ENCODE results near the gene PLCB3. TPM values are rescaled to one million over a fixed set of nuclear protein-coding genes. Genes with fewer than 3 reads are reported as not detected.

PLCB3 gene
- polyA plus RNA-seq, 1 donor from 2014 or later, result 2.1 TPM

- Histone ChIP-seq H4K20me1 (ENCODE audit: insufficient read depth) (no peaks in the 10 kb centered on the region), H3K9ac (ENCODE audit: low read length) (no peak overlapping the region), H3K9me3 (ENCODE audit: low read length) (no peaks in the 10 kb centered on the region), H3F3A (ENCODE audit: insufficient read depth, low read length, poor library complexity, severe bottlenecking) (no peaks in the 10 kb centered on the region), H3K9me2 (ENCODE audit: insufficient read depth, low read length) (no peaks in the 10 kb centered on the region), H3K36me3 (ENCODE audit: insufficient read depth, low read length) (no peaks in the 10 kb centered on the region), H3K4me2 (ENCODE audit: low read length) (no peak overlapping the region), H3K4me3 (ENCODE audit: low read length) (no peak overlapping the region), H3K27ac (ENCODE audit: low read length) (no peak overlapping the region), H2AFZ (ENCODE audit: low read depth, low read length) (no peak overlapping the region), H3K79me2 (replicated peaks; ENCODE audit: insufficient read depth, low read length) (no peaks in the 10 kb centered on the region), H3K27me3 (ENCODE audit: insufficient read depth, low read depth, low read length) (peaks cover 8% of the 10 kb centered on the region)
- TF ChIP-seq EZH2 (IDR thresholded peaks at IDR 0.05; ENCODE audit: borderline replicate concordance, insufficient read depth, low read length, poor library complexity, severe bottlenecking) (no peak), SMC3 (conservative IDR thresholded peaks at IDR 0.05; ENCODE audit: poor library complexity) (no peak), MXI1 (conservative IDR thresholded peaks at IDR 0.05; ENCODE audit: poor library complexity, severe bottlenecking) (no peak), EP300 (conservative IDR thresholded peaks at IDR 0.05; ENCODE audit: poor library complexity, severe bottlenecking) (no peak), RAD21 (conservative IDR thresholded peaks at IDR 0.05) (no peak), TAF1 (IDR thresholded peaks at IDR 0.05; ENCODE audit: low read depth) (no peak), POLR2AphosphoS5 (IDR thresholded peaks at IDR 0.05) (no peak)
- TF ChIP-seq, protein P1, sequence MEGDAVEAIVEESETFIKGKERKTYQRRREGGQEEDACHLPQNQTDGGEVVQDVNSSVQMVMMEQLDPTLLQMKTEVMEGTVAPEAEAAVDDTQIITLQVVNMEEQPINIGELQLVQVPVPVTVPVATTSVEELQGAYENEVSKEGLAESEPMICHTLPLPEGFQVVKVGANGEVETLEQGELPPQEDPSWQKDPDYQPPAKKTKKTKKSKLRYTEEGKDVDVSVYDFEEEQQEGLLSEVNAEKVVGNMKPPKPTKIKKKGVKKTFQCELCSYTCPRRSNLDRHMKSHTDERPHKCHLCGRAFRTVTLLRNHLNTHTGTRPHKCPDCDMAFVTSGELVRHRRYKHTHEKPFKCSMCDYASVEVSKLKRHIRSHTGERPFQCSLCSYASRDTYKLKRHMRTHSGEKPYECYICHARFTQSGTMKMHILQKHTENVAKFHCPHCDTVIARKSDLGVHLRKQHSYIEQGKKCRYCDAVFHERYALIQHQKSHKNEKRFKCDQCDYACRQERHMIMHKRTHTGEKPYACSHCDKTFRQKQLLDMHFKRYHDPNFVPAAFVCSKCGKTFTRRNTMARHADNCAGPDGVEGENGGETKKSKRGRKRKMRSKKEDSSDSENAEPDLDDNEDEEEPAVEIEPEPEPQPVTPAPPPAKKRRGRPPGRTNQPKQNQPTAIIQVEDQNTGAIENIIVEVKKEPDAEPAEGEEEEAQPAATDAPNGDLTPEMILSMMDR (IDR thresholded peaks at IDR 0.05; ENCODE audit: poor library complexity, severe bottlenecking), result no peak
- TF ChIP-seq, protein P2, sequence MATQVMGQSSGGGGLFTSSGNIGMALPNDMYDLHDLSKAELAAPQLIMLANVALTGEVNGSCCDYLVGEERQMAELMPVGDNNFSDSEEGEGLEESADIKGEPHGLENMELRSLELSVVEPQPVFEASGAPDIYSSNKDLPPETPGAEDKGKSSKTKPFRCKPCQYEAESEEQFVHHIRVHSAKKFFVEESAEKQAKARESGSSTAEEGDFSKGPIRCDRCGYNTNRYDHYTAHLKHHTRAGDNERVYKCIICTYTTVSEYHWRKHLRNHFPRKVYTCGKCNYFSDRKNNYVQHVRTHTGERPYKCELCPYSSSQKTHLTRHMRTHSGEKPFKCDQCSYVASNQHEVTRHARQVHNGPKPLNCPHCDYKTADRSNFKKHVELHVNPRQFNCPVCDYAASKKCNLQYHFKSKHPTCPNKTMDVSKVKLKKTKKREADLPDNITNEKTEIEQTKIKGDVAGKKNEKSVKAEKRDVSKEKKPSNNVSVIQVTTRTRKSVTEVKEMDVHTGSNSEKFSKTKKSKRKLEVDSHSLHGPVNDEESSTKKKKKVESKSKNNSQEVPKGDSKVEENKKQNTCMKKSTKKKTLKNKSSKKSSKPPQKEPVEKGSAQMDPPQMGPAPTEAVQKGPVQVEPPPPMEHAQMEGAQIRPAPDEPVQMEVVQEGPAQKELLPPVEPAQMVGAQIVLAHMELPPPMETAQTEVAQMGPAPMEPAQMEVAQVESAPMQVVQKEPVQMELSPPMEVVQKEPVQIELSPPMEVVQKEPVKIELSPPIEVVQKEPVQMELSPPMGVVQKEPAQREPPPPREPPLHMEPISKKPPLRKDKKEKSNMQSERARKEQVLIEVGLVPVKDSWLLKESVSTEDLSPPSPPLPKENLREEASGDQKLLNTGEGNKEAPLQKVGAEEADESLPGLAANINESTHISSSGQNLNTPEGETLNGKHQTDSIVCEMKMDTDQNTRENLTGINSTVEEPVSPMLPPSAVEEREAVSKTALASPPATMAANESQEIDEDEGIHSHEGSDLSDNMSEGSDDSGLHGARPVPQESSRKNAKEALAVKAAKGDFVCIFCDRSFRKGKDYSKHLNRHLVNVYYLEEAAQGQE (IDR thresholded peaks at IDR 0.05; ENCODE audit: borderline replicate concordance), result no peak
Observed at GRCh38 chr11:64254326-64254725, 3.0 kb downstream of the PLCB3 start.

- TF ChIP-seq TAF1 (IDR thresholded peaks at IDR 0.05; ENCODE audit: low read depth) (no peak), RAD21 (conservative IDR thresholded peaks at IDR 0.05) (no peak), POLR2AphosphoS5 (IDR thresholded peaks at IDR 0.05) (no peak), SMC3 (conservative IDR thresholded peaks at IDR 0.05; ENCODE audit: poor library complexity) (no peak), EZH2 (IDR thresholded peaks at IDR 0.05; ENCODE audit: borderline replicate concordance, insufficient read depth, low read length, poor library complexity, severe bottlenecking) (no peak), MXI1 (conservative IDR thresholded peaks at IDR 0.05; ENCODE audit: poor library complexity, severe bottlenecking) (no peak), EP300 (conservative IDR thresholded peaks at IDR 0.05; ENCODE audit: poor library complexity, severe bottlenecking) (no peak)
- TF ChIP-seq, protein P1 (IDR thresholded peaks at IDR 0.05; ENCODE audit: poor library complexity, severe bottlenecking), result no peak
- TF ChIP-seq, protein P2 (IDR thresholded peaks at IDR 0.05; ENCODE audit: borderline replicate concordance), result no peak
- H3K27me3 ChIP-seq (ENCODE audit: insufficient read depth, low read depth, low read length), result peaks cover 8% of the 10 kb centered on the region
- no peak overlapping the region for H3K9ac ChIP-seq (ENCODE audit: low read length)
- no peaks in the 10 kb centered on the region for H3F3A ChIP-seq (ENCODE audit: insufficient read depth, low read length, poor library complexity, severe bottlenecking)
- no peak overlapping the region for H3K27ac ChIP-seq (ENCODE audit: low read length)
- H3K79me2 ChIP-seq (replicated peaks; ENCODE audit: insufficient read depth, low read length), result no peaks in the 10 kb centered on the region
- H2AFZ ChIP-seq (ENCODE audit: low read depth, low read length), result no peak overlapping the region
- no peak overlapping the region for H3K4me2 ChIP-seq (ENCODE audit: low read length)
- no peaks in the 10 kb centered on the region for H4K20me1 ChIP-seq (ENCODE audit: insufficient read depth)
- H3K36me3 ChIP-seq (ENCODE audit: insufficient read depth, low read length), result no peaks in the 10 kb centered on the region
- H3K9me3 ChIP-seq (ENCODE audit: low read length), result no peaks in the 10 kb centered on the region
- no peaks in the 10 kb centered on the region for H3K9me2 ChIP-seq (ENCODE audit: insufficient read depth, low read length)
- no peak overlapping the region for H3K4me3 ChIP-seq (ENCODE audit: low read length)
Observed at GRCh38 chr11:64255135-64256128, 4.1 kb downstream of the PLCB3 start.
